Measurements from ENCODE around the gene GRM7. TPM values are rescaled to one million over a fixed set of nuclear protein-coding genes. Genes with fewer than 3 reads are reported as not detected.

GRM7 gene
- total RNA-seq, 1 donor from 2014 or later: not detected

- H3K36me3 ChIP-seq (ENCODE audit: control insufficient read depth, insufficient read depth, low read length): no peaks in the 10 kb centered on the region
- TF ChIP-seq CTCF (IDR thresholded peaks at IDR 0.05; ENCODE audit: insufficient read depth, low read length, severe bottlenecking): no peak
- H3K27me3 ChIP-seq (ENCODE audit: control insufficient read depth, insufficient read depth, low read length): no peaks in the 10 kb centered on the region
- FAIRE-seq (no peak), DNase-seq (ENCODE audit: low read depth) (no peak)
- H3K4me3 ChIP-seq (ENCODE audit: low read depth, low read length): no peak overlapping the region
Observed at GRCh38 chr3:7581831-7582230, 720.9 kb downstream of the GRM7 start.

- FAIRE-seq: no peak
- Histone ChIP-seq H3K36me3 (ENCODE audit: control insufficient read depth, insufficient read depth, low read length) (no peaks in the 10 kb centered on the region), H3K4me3 (ENCODE audit: low read depth, low read length) (no peak overlapping the region), H3K27me3 (ENCODE audit: control insufficient read depth, insufficient read depth, low read length) (no peaks in the 10 kb centered on the region)
- TF ChIP-seq CTCF (IDR thresholded peaks at IDR 0.05; ENCODE audit: insufficient read depth, low read length, severe bottlenecking): no peak
- no peak for DNase-seq (ENCODE audit: low read depth)
Observed at GRCh38 chr3:7585052-7585451, 724.1 kb downstream of the GRM7 start.

- Histone ChIP-seq H3K4me3 (ENCODE audit: low read depth, low read length) (no peak overlapping the region), H3K27me3 (ENCODE audit: control insufficient read depth, insufficient read depth, low read length) (no peaks in the 10 kb centered on the region), H3K36me3 (ENCODE audit: control insufficient read depth, insufficient read depth, low read length) (no peaks in the 10 kb centered on the region)
- no peak for FAIRE-seq
- no peak for TF ChIP-seq CTCF (IDR thresholded peaks at IDR 0.05; ENCODE audit: insufficient read depth, low read length, severe bottlenecking)
- DNase-seq (ENCODE audit: low read depth): no peak
Observed at GRCh38 chr3:7588236-7588635, 727.3 kb downstream of the GRM7 start.

- TF ChIP-seq CTCF (IDR thresholded peaks at IDR 0.05; ENCODE audit: insufficient read depth, low read length, severe bottlenecking): no peak
- H3K4me3 ChIP-seq (ENCODE audit: low read depth, low read length): no peak overlapping the region
- H3K27me3 ChIP-seq (ENCODE audit: control insufficient read depth, insufficient read depth, low read length): no peaks in the 10 kb centered on the region
- no peak for DNase-seq (ENCODE audit: low read depth)
- FAIRE-seq: no peak
- H3K36me3 ChIP-seq (ENCODE audit: control insufficient read depth, insufficient read depth, low read length): no peaks in the 10 kb centered on the region
Observed at GRCh38 chr3:7589526-7589925, 728.6 kb downstream of the GRM7 start.

GRCh38 chr3:7602297-7602696, 741.4 kb downstream of the GRM7 start:
- FAIRE-seq: no peak
- no peak for DNase-seq (ENCODE audit: low read depth)
- no peaks in the 10 kb centered on the region for H3K36me3 ChIP-seq (ENCODE audit: control insufficient read depth, insufficient read depth, low read length)
- no peak for TF ChIP-seq CTCF (IDR thresholded peaks at IDR 0.05; ENCODE audit: insufficient read depth, low read length, severe bottlenecking)
- no peaks in the 10 kb centered on the region for H3K27me3 ChIP-seq (ENCODE audit: control insufficient read depth, insufficient read depth, low read length)
- H3K4me3 ChIP-seq (ENCODE audit: low read depth, low read length): no peak overlapping the region

- H3K36me3 ChIP-seq (ENCODE audit: control insufficient read depth, insufficient read depth, low read length): no peaks in the 10 kb centered on the region
- FAIRE-seq (no peak), DNase-seq (ENCODE audit: low read depth) (no peak)
- no peaks in the 10 kb centered on the region for H3K27me3 ChIP-seq (ENCODE audit: control insufficient read depth, insufficient read depth, low read length)
- H3K4me3 ChIP-seq (ENCODE audit: low read depth, low read length): no peak overlapping the region
- TF ChIP-seq CTCF (IDR thresholded peaks at IDR 0.05; ENCODE audit: insufficient read depth, low read length, severe bottlenecking): no peak
Observed at GRCh38 chr3:7607083-7607482, 746.2 kb downstream of the GRM7 start.

Data from bronchial epithelial cell (primary cell).